ENCODE data around the gene EIF4H. TPM values are rescaled to one million over a fixed set of nuclear protein-coding genes. Genes with fewer than 3 reads are reported as not detected.

EIF4H gene
- total RNA-seq, 4 donors from 2014 or later: 194 to 261 (median 249) TPM

DNA sequence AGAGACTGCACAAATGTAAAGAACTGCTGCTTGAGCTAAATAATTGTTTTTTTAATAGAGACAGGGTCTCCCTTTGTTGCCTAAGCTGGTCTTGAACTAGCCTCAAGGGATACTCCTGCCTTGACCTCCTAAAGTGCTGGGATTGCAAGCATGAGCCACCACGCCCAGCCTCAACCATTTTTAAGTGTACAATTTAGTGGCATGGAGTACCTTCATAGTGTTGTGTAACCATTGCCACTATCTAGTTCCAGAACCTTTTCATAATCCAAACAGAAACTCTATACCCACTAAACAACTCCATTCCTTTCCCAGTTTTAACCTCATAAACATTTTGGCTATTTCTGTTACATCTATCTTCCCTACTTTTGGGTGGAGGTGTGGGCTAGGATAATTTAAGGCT, 6.7 kb downstream of the EIF4H start:
- Histone ChIP-seq H3K36me3 (peaks cover 0 to 61% (median 0%) of the 10 kb centered on the region in 3 donors), H3K27me3 (no peaks in the 10 kb centered on the region), H3K9me3 (no peaks in the 10 kb centered on the region), H3K4me1 (peaks cover 33 to 100% (median 90%) of the 10 kb centered on the region in 3 donors), H3K4me3 (no peak overlapping the region), H3K27ac (no peak overlapping the region)
- intact Hi-C loops (cut with DNase I): no loop called here
- no peak for DNase-seq
- no peak for TF ChIP-seq POLR2A (IDR thresholded peaks at IDR 0.05)
- TF ChIP-seq, protein P1, sequence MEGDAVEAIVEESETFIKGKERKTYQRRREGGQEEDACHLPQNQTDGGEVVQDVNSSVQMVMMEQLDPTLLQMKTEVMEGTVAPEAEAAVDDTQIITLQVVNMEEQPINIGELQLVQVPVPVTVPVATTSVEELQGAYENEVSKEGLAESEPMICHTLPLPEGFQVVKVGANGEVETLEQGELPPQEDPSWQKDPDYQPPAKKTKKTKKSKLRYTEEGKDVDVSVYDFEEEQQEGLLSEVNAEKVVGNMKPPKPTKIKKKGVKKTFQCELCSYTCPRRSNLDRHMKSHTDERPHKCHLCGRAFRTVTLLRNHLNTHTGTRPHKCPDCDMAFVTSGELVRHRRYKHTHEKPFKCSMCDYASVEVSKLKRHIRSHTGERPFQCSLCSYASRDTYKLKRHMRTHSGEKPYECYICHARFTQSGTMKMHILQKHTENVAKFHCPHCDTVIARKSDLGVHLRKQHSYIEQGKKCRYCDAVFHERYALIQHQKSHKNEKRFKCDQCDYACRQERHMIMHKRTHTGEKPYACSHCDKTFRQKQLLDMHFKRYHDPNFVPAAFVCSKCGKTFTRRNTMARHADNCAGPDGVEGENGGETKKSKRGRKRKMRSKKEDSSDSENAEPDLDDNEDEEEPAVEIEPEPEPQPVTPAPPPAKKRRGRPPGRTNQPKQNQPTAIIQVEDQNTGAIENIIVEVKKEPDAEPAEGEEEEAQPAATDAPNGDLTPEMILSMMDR (IDR thresholded peaks at IDR 0.05): no peak
- 75 to 85% methylated on average over 1 of the region's 1 CpG for WGBS, 2 donors

DNA sequence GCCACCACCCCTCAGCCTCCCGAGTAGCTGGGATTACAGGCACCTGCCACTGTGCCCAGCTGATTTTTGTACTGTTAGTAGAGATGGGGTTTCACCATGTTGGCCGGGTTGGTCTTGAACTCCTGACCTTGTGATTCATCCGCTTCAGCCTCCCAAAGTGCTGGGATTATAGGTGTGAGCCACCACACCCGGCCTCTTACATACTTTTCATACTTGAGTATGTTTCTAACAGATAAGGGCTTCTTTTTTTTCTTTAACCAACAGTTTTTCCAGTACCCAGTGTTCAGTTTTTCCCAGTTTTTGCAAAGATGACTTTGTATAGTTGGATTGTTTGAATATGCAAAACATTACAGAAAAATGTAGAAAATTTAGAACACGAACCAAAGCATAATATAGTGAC, 7.7 kb downstream of the EIF4H start:
- WGBS, 2 donors: 57 to 69% methylated on average over 5 of the region's 5 CpGs
- peaks cover 27 to 100% (median 87%) of the 10 kb centered on the region in 3 donors for H3K4me1 ChIP-seq
- H3K4me3 ChIP-seq: no peak overlapping the region
- H3K27me3 ChIP-seq: no peaks in the 10 kb centered on the region
- H3K27ac ChIP-seq: no peak overlapping the region
- no peaks in the 10 kb centered on the region for H3K9me3 ChIP-seq
- TF ChIP-seq, protein P1 (IDR thresholded peaks at IDR 0.05): no peak
- TF ChIP-seq POLR2A (IDR thresholded peaks at IDR 0.05): no peak
- H3K36me3 ChIP-seq: peaks cover 0 to 60% (median 0%) of the 10 kb centered on the region in 3 donors
- intact Hi-C loops (cut with DNase I): no loop called here
- no peak for DNase-seq

DNA sequence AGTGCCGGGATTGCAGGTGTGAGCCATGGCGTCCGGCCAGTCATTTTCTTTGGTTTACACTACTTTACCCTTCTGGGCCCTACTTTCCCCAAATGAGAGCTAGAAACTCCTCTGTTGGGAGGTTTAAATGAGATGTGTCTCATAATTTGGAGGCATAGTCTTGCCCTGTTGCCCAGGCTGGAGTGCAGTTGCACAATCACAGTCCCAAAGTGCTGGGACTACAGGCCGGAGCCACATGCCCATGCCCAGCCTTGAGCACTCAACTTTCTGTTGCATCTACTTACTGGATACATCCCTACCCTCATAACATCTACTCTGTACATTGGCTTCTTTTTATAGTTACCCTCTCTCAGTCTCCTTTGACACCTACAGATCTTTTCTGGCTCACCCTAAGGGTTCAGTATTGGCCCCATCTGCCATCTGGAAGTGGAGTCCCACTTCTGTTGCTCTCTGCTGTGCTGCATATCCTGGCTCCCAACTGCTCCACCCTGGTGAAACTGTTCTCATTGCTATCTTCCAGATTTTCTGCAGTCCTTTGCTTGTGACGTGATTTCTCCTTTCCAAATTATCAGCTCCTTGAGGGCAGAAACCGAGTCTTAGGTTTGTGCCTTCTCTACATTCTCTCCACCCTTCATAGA, 8.4 kb downstream of the EIF4H start:
- intact Hi-C loops (cut with DNase I): no loop called here
- TF ChIP-seq, protein P1 (IDR thresholded peaks at IDR 0.05): no peak
- TF ChIP-seq POLR2A (IDR thresholded peaks at IDR 0.05): no peak
- no peak overlapping the region for H3K4me3 ChIP-seq
- peaks cover 0 to 60% (median 0%) of the 10 kb centered on the region in 3 donors for H3K36me3 ChIP-seq
- peaks cover 29 to 100% (median 85%) of the 10 kb centered on the region in 3 donors for H3K4me1 ChIP-seq
- no peak for DNase-seq
- H3K27ac ChIP-seq: peak overlapping the region in 2 of 4 donors; percentile 41 to 47
- H3K9me3 ChIP-seq: no peaks in the 10 kb centered on the region
- H3K27me3 ChIP-seq: no peaks in the 10 kb centered on the region
- 58 to 71% methylated on average over 6 of the region's 6 CpGs for WGBS, 2 donors

DNA sequence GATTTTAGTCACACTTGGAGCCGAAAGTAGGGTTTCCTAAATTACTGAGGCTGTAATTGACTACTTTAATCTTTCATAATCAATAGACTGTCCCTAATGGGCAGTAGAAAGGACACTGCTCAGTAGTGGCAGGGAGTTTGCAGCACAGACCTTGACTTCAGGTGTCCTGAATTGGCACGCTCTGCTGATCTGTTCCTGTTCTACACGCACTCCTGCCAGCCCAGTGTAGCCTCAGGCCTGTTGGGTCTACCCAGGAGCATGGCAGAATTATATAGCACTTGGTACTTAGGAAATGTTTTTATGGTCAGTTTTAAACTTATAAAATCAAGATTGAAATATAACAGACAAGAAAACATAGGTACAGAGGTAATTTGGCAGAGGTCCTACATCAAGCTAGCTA, 9.0 kb downstream of the EIF4H start:
- H3K4me1 ChIP-seq: peaks cover 23 to 100% (median 82%) of the 10 kb centered on the region in 3 donors
- H3K36me3 ChIP-seq: peaks cover 0 to 62% (median 4%) of the 10 kb centered on the region in 3 donors

More for the DNA sequence above, 9.0 kb downstream of the EIF4H start:
- intact Hi-C loops (cut with DNase I): no loop called here
- TF ChIP-seq, protein P1 (IDR thresholded peaks at IDR 0.05): no peak
- no peak for TF ChIP-seq POLR2A (IDR thresholded peaks at IDR 0.05)
- Histone ChIP-seq H3K27me3 (no peaks in the 10 kb centered on the region), H3K27ac (peak overlapping the region in 3 of 4 donors; percentile 26 to 47 (median 29)), H3K4me3 (no peak overlapping the region), H3K9me3 (no peaks in the 10 kb centered on the region)
- 49% methylated on average over 3 of the region's 3 CpGs for WGBS, 2 donors
- no peak for DNase-seq
